ENCODE results near the gene HS3ST3A1.

The HS3ST3A1 gene

GRCh38 chr17:13484020-13484419 lies 117.7 kb downstream of the HS3ST3A1 start:
- no peak for DNase-seq

GRCh38 chr17:13480877-13481276 lies 120.9 kb downstream of the HS3ST3A1 start:
- DNase-seq, result no peak

DNA sequence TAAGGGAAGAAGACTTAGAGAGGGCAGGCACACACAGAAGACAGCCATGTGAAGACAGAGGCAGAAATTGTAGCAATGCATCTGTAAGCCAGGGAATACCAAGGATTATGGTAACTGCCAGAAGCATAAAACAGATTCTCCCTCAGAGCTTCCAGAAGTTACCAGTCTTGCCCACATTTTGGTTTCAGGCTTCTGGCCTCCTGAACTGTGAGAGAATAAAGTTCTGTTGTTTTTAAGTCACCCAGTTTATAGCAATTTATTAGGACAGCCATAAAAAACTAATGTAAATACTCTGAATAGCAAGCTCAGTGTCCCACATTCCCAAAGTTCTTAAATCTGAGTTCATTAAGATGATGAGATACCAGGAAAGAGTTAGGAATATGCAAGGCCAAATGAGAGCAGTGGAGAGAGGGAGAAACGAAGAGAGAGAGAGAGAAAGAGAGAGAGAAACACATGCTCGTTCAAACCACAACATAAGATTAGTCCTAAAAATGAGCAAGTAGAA lies 123.4 kb downstream of the HS3ST3A1 start:
- DNase-seq, result no peak

DNA sequence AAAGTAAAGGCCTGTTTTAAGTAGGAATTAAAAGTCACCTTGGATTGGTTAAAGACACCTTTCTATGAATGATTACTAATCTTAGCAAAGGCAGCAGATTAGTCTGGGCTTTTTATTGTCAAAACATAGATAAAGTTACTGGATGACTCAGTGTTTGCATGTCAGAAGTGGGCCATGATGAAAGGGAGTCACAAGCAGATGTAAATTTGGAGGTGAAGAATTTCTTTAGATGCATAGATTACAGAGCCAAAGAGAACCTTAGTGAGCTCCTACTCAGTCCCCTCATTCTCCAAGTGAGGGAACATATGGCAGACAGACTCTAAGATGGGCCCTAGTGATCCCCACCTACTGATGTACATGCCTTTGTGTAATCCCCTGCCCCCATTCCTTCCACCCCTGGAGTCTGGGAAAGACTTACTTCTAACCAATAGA lies 124.5 kb downstream of the HS3ST3A1 start:
- DNase-seq, result no peak

GRCh38 chr17:13476720-13477119 lies 125.0 kb downstream of the HS3ST3A1 start:
- DNase-seq, result no peak

DNA sequence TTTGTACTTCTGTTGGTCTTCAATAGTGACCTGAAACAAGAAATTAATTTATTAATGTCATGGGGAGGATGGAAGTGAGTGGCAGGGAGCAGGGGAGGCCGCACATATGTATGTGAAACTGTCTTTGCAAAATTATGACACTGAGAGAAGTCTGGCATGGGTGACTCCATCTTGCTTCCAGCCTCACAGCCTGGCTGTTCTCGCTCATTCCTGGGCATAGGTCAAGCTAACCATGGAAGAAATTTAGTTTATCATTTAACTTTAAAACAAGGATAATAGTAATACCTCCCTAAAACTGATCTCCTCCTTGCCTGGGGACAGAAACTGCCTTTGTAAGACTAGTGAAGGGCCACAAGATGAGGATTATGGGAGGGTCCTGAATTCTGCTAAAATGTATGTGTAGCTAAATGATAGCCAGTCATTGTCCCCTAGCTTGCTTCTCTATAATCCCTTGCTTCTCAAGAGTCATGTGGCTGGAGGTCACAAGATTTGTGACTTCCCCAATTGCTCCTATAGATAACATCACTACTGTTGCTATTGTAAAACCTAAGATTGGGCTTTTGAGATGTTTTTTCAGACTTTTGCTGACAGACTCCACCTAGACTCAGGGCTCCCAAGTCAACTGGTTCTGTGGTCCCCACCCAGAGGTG lies 126.0 kb downstream of the HS3ST3A1 start:
- DNase-seq, result no peak

DNA sequence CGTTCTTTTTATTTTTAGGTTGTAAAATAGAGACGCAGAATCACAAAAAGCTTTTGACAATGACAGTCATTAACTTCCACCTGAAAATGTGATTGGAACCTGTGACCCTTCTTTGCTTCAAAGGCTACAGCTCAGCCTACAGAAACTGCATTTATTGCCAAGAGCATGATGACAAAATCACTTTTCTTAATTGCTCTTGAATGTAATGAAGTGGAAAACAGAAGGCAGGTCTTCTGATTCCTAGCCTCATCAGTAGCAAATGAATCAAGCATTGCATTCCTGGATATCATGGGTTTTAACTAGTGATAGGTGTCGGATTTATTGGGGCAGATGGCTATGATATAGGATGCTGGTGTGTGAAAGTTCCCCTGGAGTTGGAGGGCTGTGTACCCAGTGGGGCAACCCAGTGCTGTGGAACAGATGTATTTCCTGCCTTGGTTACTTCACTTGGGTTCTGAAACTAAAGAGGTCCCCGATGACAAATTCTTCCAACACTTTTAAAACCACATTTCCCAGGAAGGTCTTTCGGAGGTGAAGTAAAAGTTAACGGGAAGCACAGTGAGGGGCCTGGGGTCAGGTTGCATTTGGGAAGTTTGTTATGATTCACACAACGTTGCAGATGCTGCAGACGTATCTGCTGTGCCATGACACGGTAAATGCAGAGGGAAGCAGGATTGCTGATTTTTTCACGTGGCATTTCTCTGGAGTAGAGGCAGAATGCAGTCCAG lies 127.5 kb downstream of the HS3ST3A1 start:
- no peak for DNase-seq

DNA sequence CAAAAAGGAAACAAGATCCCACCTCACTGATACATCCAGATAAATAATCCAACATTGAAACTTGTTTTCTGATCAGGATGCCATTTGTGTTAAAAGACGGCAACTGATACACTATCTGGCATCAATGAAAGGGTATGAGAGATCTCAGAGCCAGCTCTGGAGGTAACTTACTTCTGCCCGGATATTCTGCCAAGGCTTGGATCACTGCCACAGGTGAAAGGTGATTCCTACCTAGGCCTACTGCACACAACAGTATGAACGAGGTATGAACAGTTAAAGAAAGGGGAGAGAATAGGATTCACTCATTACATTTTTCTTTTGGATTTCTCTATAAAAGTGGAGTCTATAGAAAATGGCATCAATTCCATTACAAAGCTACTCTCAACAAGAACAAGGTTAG lies 136.1 kb downstream of the HS3ST3A1 start:
- no peak for DNase-seq

DNA sequence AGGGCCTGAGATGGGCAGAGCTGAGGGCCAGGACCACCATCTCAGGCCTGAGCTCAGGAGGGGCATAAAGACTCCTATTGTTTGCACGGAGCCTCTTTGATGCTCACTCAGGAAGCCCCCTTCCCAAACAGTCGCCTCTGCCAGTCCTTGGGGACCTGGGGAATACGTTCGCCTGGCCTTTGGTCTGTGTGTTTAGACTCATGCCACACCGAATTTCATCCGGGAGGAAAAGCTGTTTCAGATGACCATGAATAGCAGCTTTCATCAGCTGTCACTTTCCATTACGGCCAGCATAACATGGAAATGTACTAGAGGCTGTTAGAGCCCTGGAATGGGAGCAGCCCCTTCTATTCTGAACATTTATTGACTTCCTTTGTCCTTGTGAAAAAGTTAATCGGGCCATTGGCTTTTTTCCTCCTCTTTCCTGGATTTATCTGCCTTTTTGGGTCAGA lies 139.0 kb downstream of the HS3ST3A1 start:
- DNase-seq, result no peak

DNA sequence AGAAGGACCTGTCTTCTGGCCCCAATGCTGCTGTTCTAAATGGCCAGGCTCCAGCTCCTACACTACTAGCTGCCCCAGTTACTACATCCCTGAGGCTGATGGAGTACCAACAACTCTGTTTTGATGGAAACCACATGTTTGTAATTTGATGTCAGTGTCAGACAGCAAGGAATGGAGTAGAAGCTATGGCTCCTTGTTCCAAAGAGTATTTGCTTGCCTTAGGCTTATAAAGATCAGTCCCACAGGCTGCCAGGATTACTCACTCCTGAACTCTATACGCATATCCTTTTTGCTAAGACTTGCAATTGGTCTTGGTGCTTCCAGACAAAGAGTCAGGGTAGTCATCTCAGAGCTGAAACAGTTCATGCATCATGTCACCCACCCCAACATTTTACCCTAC lies 139.6 kb downstream of the HS3ST3A1 start:
- no peak for DNase-seq

DNA sequence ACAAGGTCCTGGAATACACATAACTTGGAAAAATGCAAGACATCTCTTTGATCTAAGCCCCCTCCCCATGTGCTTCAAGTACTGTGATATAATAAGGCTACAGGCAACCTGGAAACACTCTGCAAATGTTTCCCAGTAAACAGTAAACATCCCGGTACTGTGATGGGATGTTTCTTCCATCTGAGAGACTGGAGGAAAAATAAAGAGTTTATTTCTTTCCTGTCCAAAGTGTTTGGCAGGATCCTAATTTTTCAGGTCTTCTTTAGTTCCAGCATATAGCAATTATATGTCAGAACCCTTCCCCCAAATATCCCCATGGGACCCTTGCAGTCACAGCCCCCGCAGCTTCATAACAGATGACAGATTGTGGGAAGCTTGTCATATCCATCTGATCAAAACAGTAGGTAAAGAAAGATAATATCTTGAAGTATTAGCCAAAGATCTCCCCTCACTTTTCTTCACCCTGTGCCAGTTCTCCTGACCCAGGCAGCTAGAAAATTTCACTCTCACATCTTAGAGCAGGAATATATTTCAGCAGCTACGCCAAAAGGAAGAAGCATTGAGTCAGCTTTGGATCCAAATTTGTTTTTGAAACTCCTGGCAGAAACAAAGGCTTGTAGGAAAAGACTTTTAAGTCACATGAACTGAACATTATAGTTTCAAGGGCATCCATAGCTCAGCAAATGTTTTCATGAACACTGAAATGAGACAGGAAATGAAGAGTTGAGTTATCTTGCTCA lies 141.3 kb downstream of the HS3ST3A1 start:
- no peak for DNase-seq

DNA sequence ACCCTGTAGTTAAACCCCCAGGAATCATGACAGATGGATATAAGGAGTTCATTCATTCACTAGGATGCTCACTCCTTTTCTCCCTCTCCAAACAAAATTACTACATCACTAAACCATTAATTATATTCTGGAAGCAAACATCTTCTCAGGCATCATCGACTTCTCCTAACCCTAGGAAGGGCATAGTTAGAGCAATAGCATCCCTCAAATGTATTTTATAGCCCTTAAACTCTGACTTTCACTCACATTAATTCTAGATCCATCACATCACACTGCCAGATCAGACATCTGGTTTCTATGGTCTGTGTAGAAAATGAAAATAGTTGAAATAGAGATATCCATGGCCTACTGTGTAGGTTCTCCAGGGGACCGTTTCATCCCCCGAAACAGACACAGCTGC lies 143.9 kb downstream of the HS3ST3A1 start:
- no peak for DNase-seq

Data from NCI-H2171 treated with DMSO at 0.1 percent for 48 hours (cell line).